GM10266 (cell line): ENCODE data around the gene PRDM11.
A peak's percentile ranks its signal among the peaks of the same experiment; 100 is the strongest.

ENCODE experiments used
- DNase-seq: peaks from one replicate; pipeline ENCODE4 v3.0.0; 2012; ENCODE audit errors: extremely low spot score
- CTCF ChIP-seq: IDR thresholded peaks from 2 replicates; pipeline ENCODE4 v1.5.1; 2012; ENCODE audit warnings: mild to moderate bottlenecking, low read depth; ENCODE audit not compliant: control insufficient read depth, insufficient read depth; ENCODE audit errors: missing control alignments

Gene PRDM11

GRCh38 chr11:45178890-45179671 lies 32.6 kb downstream of the PRDM11 start:
- DNase-seq: no peak
- TF ChIP-seq CTCF: no peak

DNA sequence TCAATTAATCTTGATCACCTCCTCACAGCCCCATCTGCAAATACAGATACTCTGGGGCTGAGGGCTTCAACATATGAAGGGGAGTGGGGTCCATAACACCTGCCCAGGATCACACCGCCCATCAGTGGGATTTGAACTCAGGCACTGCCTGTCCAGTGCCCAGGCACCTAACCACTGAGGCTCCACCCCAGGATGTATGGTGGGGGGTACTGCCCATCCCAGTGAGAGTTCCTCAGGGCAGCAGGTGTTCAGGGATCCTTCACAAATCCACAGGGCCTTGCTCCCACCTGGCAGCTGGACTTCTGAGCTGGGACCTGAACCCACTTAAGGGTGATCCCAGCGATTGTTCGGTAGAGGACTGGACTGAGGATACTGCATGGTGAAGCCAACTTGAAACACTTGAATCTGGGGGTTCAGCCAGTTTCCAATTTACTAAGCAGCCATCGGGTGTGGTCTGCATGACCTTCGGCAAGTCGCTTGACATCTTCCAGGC lies 33.3 kb downstream of the PRDM11 start:
- DNase-seq: no peak
- TF ChIP-seq CTCF: no peak

DNA sequence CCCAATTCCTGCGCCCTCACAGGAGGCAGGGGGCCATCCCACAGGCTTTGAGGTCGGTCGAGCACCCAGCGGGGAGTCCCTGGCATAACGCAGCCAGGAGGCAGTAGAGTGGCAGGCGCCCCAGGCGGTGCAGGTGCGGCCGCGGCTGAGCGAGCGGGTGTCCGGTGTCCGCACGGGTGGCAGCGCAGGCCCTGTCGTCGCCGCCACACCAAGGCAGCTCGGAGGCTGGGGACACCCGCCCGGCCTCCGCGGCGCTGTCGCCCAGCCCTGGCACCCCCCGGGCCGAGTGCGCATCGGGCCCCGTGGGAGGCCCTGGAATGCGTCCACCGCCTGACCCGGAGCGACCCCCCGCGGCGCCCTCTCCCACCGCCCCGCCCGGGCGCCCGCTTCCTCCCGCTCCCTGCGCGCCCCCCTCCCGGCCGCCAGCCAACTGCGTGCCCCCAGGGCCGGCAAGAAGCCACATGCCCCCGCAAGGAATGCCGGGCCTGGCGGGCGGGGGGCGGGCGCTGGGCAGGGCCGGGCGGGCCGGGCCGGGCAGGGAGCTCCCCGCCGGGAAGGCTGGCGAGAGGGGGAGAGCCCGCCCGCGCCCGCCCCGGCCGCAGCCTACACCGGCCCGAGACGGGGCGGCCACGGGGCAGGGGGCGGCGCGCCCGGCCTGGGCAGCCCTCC lies 33.9 kb downstream of the PRDM11 start:
- no peak for TF ChIP-seq CTCF
- DNase-seq: peak; percentile 40

- DNase-seq: peak; percentile 57
- no peak for TF ChIP-seq CTCF
These were observed 34.4 kb downstream of the PRDM11 start for GRCh38 chr11:45180848-45181192.

DNA sequence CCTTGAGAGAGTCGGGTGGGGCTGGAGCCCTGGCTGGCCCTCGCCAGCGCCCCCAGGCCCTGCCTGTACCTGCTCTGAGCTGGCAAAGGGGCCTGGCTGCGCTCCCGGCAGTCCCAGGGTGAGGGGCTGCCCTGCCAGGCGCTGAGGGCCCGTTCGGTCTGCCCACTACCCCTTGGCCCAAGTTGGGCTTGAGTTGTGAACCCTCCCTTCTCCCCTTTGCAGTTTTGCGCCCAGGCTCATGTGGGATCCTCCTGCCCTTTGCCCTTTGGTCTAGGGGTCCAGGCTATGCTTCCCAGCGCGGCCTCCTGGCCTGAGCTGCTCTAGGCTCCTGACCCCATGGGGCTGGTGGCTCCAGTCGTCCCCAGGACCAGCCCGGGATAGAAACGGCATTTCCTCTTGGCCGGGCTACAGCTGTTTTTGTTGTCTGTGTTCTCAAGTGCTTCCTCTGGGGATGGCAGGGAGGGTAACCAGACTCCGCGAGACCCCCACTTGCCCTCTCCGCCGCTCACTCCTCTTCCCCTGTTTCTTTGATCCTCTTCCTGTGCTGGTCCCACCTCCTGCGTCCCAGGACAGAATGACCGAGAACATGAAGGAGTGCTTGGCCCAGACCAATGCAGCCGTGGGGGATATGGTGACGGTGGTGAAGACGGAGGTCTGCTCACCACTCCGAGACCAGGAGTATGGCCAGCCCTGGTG lies 34.9 kb downstream of the PRDM11 start:
- no peak for DNase-seq
- no peak for TF ChIP-seq CTCF

DNA sequence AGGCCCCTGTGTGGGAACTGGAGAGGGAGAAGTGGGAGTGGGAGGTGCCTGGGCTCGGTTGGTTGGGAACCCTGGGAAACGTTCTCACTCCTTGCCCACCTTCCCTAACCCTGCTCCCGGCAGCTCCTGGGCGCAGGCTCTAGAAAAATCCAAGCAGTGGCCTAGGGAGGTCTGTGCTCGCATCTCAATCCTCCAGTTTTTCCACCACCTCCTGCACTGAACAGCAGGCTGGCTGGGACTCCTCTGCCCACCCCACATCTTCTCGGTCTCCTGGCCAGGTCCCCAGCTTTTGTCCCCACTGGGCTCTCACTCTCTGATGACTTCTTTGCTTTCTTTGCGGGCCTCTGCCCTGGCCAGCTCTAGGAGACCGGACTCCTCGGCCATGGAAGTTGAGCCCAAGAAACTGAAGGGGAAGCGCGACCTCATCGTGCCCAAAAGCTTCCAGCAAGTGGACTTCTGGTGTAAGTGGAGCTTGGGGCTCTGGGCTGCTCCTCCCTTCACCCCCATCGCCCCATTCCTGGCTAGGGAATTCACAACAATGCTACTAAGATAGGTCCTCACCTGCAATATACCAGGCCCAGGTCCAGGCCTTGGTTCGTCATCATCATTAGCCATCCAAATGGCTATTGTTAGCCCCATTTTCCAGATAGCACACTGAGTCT lies 35.6 kb downstream of the PRDM11 start:
- TF ChIP-seq CTCF: no peak

More for the DNA sequence above, 35.6 kb downstream of the PRDM11 start:
- no peak for DNase-seq
